Measurements from ENCODE around the gene SCYGR5.
"Not testable (repeated sequence)": the region's sequence is repeated elsewhere in the genome, so short reads cannot be mapped to it uniquely, and the experiment has no call there.

SCYGR5 gene

GRCh38 chr2:227666631-227667170 lies at the start of gene SCYGR5:
Gene SCYGR5 (plus strand): TSS chr2:227666804. CDS start chr2:227666804, 0 bp downstream.
- DNase-seq = not testable (repeated sequence)

GRCh38 chr2:227617316-227618230 lies 49.0 kb upstream of the SCYGR5 start, which contains the start of gene SCYGR4:
Gene SCYGR4 (plus strand): TSS chr2:227617498. CDS start chr2:227617498, 0 bp downstream.
- no peak for DNase-seq

- no peak for DNase-seq
These were observed 43.4 kb upstream of the SCYGR5 start for GRCh38 chr2:227623226-227623625.

- DNase-seq = no peak
These were observed 41.2 kb upstream of the SCYGR5 start for GRCh38 chr2:227625420-227625819.

- no peak for DNase-seq
These were observed 39.9 kb upstream of the SCYGR5 start for GRCh38 chr2:227626580-227627151.

- DNase-seq = no peak
These were observed 38.8 kb upstream of the SCYGR5 start for GRCh38 chr2:227627769-227628168.

GRCh38 chr2:227629435-227629834 lies 37.2 kb upstream of the SCYGR5 start:
- no peak for DNase-seq

- no peak for DNase-seq
These were observed 36.3 kb upstream of the SCYGR5 start for GRCh38 chr2:227630322-227630721.

GRCh38 chr2:227632827-227633226 lies 33.8 kb upstream of the SCYGR5 start:
- no peak for DNase-seq

- DNase-seq = no peak
These were observed 32.4 kb upstream of the SCYGR5 start for GRCh38 chr2:227634201-227634600.

- DNase-seq = no peak
These were observed 23.9 kb upstream of the SCYGR5 start for GRCh38 chr2:227642656-227643055.

GRCh38 chr2:227643990-227644551 lies 22.5 kb upstream of the SCYGR5 start:
- no peak for DNase-seq

GRCh38 chr2:227653419-227653818 lies 13.2 kb upstream of the SCYGR5 start:
- DNase-seq = no peak

- no peak for DNase-seq
These were observed 12.2 kb upstream of the SCYGR5 start for GRCh38 chr2:227654426-227654825.

- DNase-seq = no peak
These were observed 11.2 kb upstream of the SCYGR5 start for GRCh38 chr2:227655454-227655853.

- no peak for DNase-seq
These were observed 9.3 kb upstream of the SCYGR5 start for GRCh38 chr2:227657199-227657845.

- DNase-seq = no peak
These were observed 5.5 kb upstream of the SCYGR5 start for GRCh38 chr2:227661025-227661649.

- DNase-seq = no peak
These were observed 4.8 kb upstream of the SCYGR5 start for GRCh38 chr2:227661827-227662226.

GRCh38 chr2:227665189-227665940 lies 1.2 kb upstream of the SCYGR5 start:
- DNase-seq = no peak

- DNase-seq = no peak
These were observed 4.7 kb downstream of the SCYGR5 start for GRCh38 chr2:227671170-227671905.

GRCh38 chr2:227673620-227674019 lies 7.0 kb downstream of the SCYGR5 start:
- DNase-seq = not testable (repeated sequence)
